Measurements from ENCODE around the gene ATP6V1B1. TPM values are rescaled to one million over a fixed set of nuclear protein-coding genes. Genes with fewer than 3 reads are reported as not detected.

Gene ATP6V1B1
- total RNA-seq, 4 donors from 2014 or later, result 22.7 to 66.9 (median 39.5) TPM

DNA sequence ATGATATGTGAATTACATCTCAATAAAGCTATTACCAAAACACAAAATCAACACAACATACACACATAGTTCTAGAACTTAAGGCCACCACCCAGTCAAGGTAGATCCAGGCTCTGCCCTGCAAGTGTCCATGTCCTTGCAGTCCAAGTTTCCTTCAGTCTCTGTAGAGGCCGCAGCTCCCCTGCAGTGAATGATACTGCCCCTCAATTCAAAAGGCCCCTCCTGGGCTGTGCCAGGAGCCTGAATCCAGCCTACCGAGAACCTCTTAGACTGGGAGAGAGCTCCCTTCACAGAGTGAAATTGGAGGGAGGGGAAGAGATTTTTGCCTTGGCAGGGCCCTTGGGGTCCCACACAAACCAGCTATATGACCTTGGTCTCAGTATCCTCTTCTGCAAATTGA lies 42.5 kb upstream of the ATP6V1B1 start:
- no peak for DNase-seq (ENCODE audit: low spot score in 2 of 2)
- 68% methylated on average over 2 of the region's 2 CpGs for WGBS
- Histone ChIP-seq H3K4me1 (peaks cover 23% of the 10 kb centered on the region), H3K27me3 (peaks cover 100% of the 10 kb centered on the region), H3K4me3 (no peak overlapping the region), H3K9me3 (no peaks in the 10 kb centered on the region), H3K36me3 (no peaks in the 10 kb centered on the region), H3K27ac (no peak overlapping the region)
- no peak for TF ChIP-seq EP300 (IDR thresholded peaks at IDR 0.05)
- no peak for TF ChIP-seq POLR2A (IDR thresholded peaks at IDR 0.05)
- TF ChIP-seq, protein P1, sequence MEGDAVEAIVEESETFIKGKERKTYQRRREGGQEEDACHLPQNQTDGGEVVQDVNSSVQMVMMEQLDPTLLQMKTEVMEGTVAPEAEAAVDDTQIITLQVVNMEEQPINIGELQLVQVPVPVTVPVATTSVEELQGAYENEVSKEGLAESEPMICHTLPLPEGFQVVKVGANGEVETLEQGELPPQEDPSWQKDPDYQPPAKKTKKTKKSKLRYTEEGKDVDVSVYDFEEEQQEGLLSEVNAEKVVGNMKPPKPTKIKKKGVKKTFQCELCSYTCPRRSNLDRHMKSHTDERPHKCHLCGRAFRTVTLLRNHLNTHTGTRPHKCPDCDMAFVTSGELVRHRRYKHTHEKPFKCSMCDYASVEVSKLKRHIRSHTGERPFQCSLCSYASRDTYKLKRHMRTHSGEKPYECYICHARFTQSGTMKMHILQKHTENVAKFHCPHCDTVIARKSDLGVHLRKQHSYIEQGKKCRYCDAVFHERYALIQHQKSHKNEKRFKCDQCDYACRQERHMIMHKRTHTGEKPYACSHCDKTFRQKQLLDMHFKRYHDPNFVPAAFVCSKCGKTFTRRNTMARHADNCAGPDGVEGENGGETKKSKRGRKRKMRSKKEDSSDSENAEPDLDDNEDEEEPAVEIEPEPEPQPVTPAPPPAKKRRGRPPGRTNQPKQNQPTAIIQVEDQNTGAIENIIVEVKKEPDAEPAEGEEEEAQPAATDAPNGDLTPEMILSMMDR (IDR thresholded peaks at IDR 0.05), result no peak
- no peak for TF ChIP-seq POLR2AphosphoS5 (IDR thresholded peaks at IDR 0.05)

- peaks cover 14% of the 10 kb centered on the region for H3K4me1 ChIP-seq
- H3K4me3 ChIP-seq, result no peak overlapping the region
- no peak overlapping the region for H3K27ac ChIP-seq
- no peaks in the 10 kb centered on the region for H3K36me3 ChIP-seq
- no peak for DNase-seq (ENCODE audit: low spot score in 2 of 2)
- TF ChIP-seq POLR2AphosphoS5 (IDR thresholded peaks at IDR 0.05) (no peak), EP300 (IDR thresholded peaks at IDR 0.05) (no peak), POLR2A (IDR thresholded peaks at IDR 0.05) (no peak)
- TF ChIP-seq, protein P1 (IDR thresholded peaks at IDR 0.05), result no peak
- H3K27me3 ChIP-seq, result peaks cover 100% of the 10 kb centered on the region
- H3K9me3 ChIP-seq, result no peaks in the 10 kb centered on the region
- WGBS, result 86% methylated on average over 4 of the region's 4 CpGs
Observed at GRCh38 chr2:70894765-70895164, 40.9 kb upstream of the ATP6V1B1 start.

- 73% methylated on average over 2 of the region's 3 CpGs for WGBS
- no peaks in the 10 kb centered on the region for H3K36me3 ChIP-seq
- no peak for DNase-seq (ENCODE audit: low spot score in 2 of 2)
- TF ChIP-seq EP300 (IDR thresholded peaks at IDR 0.05) (no peak), POLR2AphosphoS5 (IDR thresholded peaks at IDR 0.05) (no peak), POLR2A (IDR thresholded peaks at IDR 0.05) (no peak)
- TF ChIP-seq, protein P1 (IDR thresholded peaks at IDR 0.05), result no peak
- no peaks in the 10 kb centered on the region for H3K9me3 ChIP-seq
- H3K4me3 ChIP-seq, result no peak overlapping the region
- no peak overlapping the region for H3K27ac ChIP-seq
- peaks cover 19% of the 10 kb centered on the region for H3K4me1 ChIP-seq
- H3K27me3 ChIP-seq, result peaks cover 100% of the 10 kb centered on the region
Observed at GRCh38 chr2:70895249-70895648, 40.5 kb upstream of the ATP6V1B1 start.

- Histone ChIP-seq H3K27me3 (peaks cover 100% of the 10 kb centered on the region), H3K4me1 (peaks cover 29% of the 10 kb centered on the region), H3K27ac (no peak overlapping the region), H3K4me3 (no peak overlapping the region), H3K36me3 (no peaks in the 10 kb centered on the region), H3K9me3 (no peaks in the 10 kb centered on the region)
- 51% methylated on average over 25 of the region's 25 CpGs for WGBS
- no peak for DNase-seq (ENCODE audit: low spot score in 2 of 2)
- no peak for TF ChIP-seq POLR2AphosphoS5 (IDR thresholded peaks at IDR 0.05)
- TF ChIP-seq, protein P1 (IDR thresholded peaks at IDR 0.05), result no peak
- no peak for TF ChIP-seq POLR2A (IDR thresholded peaks at IDR 0.05)
- TF ChIP-seq EP300 (IDR thresholded peaks at IDR 0.05), result no peak
Observed at GRCh38 chr2:70895998-70896764, 39.5 kb upstream of the ATP6V1B1 start.

DNA sequence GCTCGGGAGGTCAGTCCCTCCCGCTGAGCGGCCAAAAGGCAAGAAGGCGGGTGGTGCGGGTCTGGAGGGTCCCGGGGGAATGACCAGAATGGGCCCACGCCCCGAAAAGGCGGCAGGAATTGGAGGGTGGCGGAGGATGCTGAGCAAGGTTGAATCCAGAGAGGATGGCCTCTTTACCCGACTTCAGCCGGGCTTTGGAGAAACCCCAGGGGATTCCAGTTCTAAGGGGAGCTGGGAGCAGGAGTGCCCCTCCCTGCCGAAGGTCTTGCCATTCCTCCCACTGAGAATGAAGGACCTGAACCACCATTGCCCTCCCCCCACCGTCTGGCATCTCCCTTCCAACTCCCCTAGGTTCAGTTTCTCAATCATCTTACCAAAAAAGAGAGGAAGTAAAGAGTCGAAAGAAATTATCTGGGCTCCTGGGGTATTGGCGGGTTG lies 38.9 kb upstream of the ATP6V1B1 start:
- Histone ChIP-seq H3K9me3 (no peaks in the 10 kb centered on the region), H3K4me3 (no peak overlapping the region), H3K4me1 (peaks cover 35% of the 10 kb centered on the region), H3K36me3 (no peaks in the 10 kb centered on the region), H3K27me3 (peaks cover 100% of the 10 kb centered on the region), H3K27ac (no peak overlapping the region)
- WGBS, result 28% methylated on average over 16 of the region's 16 CpGs
- TF ChIP-seq, protein P1 (IDR thresholded peaks at IDR 0.05), result no peak
- TF ChIP-seq POLR2A (IDR thresholded peaks at IDR 0.05) (no peak), EP300 (IDR thresholded peaks at IDR 0.05) (no peak), POLR2AphosphoS5 (IDR thresholded peaks at IDR 0.05) (no peak)
- no peak for DNase-seq (ENCODE audit: low spot score in 2 of 2)

Measured in suprapubic skin (tissue), 4 donors.